LNCAP (cell line): ENCODE results near the gene SMARCC1.

ENCODE experiments used
- TF ChIP-seq, protein P1 (sequence below): fragments of 450-650 bp; IDR thresholded peaks from 2 replicates; pipeline ENCODE4 v1.5.1; 2017; ENCODE audit warnings: mild to moderate bottlenecking

Gene SMARCC1

DNA sequence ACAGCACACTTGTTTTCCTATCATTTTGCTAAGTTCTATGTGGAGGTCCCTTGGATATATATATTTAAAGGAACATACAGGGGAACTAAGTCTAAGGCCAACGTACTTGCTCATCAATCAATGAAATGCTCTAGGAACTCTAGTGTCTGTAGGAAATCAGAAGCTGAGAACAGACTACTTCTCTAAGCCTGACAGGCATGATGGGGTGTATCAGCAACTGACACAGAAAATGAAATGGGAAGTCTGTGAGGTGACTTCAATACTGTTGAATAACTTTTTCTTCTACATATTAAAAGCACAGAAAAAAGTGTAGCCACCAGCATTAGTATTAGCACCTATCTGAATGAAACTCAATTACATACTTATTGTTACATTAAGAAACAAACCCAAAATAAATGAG lies 146.2 kb downstream of the SMARCC1 start:
- TF ChIP-seq, protein P1, sequence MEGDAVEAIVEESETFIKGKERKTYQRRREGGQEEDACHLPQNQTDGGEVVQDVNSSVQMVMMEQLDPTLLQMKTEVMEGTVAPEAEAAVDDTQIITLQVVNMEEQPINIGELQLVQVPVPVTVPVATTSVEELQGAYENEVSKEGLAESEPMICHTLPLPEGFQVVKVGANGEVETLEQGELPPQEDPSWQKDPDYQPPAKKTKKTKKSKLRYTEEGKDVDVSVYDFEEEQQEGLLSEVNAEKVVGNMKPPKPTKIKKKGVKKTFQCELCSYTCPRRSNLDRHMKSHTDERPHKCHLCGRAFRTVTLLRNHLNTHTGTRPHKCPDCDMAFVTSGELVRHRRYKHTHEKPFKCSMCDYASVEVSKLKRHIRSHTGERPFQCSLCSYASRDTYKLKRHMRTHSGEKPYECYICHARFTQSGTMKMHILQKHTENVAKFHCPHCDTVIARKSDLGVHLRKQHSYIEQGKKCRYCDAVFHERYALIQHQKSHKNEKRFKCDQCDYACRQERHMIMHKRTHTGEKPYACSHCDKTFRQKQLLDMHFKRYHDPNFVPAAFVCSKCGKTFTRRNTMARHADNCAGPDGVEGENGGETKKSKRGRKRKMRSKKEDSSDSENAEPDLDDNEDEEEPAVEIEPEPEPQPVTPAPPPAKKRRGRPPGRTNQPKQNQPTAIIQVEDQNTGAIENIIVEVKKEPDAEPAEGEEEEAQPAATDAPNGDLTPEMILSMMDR = no peak

DNA sequence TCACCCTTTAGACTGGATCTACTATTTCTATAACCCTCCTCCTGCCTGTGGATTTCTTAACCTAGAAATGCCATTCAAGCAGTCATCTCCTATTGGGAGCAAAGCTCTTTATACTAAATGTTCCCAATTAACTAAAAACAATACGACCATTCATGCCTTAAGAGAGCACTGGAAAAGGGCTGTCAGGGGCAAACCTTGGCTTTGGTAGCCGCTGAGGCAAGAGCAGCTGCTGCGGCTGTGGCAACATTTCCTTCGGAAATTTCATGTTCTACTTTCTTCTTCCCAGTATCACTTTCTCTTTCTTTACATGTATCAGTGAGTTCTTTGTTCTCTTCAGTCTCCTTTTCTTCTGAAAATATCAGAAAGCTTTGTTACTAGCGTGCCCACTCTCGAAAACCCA lies 146.7 kb downstream of the SMARCC1 start:
- TF ChIP-seq, protein P1 = no peak

DNA sequence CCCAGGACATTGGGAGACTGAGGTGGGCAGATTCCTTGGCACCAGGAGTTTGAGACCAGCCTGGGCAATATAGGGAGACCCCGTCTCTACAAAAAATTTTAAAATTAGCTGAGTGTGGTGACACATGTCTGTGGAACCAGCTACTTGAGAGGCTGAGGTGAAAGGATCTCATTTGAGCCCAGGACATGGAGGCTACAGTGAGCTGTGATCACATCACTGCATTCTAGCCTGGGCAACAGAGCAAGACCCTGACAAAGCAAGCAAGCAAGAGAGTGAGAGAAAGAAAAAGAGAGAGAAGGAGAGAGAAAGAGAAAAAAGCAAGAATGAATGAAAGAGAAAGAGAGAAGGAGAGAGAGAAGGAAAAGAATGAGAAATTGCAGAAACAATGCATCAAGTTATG lies 150.9 kb downstream of the SMARCC1 start:
- TF ChIP-seq, protein P1 = no peak

DNA sequence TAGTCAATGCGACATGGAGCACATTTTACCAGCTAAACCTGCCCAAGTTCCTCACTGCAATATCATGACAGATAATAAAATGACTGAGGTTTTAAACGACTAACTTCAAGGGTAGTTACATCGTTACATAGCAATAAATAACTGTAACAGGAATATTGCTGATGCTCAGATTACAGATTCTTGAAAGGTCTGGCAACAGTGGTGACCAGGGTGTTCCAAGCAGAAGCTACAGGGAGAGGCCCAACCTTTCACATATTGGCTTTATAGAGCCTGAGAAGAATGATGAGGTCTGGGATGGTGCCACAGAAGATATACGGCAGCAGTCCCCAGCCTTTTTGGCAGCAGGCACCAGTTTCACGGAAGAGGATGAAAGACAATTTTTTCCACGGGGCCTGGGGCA lies 151.9 kb downstream of the SMARCC1 start:
- TF ChIP-seq, protein P1 = no peak

DNA sequence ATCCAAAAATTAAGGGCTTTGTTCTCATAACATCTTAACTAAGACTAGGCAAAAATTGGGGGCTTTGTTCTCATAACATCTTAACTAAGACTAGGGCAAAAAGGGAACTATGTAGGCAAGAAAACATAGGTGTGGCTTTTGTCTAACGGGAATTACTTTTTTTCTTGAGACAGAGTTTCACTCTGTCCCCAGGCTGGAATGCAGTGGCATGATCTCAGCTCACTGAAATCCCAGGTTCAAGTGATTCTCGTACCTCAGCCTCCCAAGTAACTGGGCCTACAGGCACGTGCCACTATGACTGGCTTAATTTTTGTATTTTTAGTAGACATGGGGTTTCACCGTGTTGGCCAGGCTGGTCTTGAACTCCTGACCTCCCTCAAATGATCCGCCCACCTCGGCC lies 153.3 kb downstream of the SMARCC1 start:
- TF ChIP-seq, protein P1 = no peak

DNA sequence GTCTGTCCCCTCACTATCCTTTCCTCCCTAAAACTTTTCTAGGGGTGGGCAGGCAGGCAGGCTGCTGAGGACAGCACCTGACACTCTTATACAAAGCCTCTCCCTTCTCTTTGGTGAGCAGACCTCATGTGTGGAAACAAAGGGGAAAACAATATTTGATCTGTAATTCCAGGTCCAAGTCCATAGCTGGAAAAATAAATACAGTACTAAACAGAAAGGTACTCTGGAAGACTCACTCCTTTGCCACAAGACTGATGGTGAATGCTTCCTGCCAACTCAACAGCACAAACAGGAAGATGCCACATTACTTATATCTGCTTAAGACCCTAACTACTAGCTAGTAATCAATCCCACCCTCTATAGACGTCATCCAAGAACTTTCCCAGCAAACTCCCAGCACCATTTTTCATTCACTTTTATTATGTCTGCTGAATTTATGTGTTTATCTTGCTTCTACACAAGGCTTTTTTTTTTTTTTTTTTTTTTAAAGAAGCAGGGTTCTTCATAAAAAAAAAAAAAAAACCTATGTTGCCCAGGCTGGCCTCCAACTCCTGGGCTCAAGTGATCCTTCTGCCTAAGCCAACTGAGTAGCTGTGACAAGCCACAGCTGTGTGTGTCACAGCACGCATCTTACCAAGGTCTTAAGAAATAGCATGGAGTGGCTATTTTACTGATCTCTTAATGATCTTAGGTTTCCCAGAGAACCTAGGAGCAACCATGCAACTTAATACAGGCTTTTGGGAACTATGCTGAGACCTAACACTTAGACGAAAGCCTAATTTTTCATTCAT lies 158.8 kb downstream of the SMARCC1 start:
- TF ChIP-seq, protein P1 = no peak

DNA sequence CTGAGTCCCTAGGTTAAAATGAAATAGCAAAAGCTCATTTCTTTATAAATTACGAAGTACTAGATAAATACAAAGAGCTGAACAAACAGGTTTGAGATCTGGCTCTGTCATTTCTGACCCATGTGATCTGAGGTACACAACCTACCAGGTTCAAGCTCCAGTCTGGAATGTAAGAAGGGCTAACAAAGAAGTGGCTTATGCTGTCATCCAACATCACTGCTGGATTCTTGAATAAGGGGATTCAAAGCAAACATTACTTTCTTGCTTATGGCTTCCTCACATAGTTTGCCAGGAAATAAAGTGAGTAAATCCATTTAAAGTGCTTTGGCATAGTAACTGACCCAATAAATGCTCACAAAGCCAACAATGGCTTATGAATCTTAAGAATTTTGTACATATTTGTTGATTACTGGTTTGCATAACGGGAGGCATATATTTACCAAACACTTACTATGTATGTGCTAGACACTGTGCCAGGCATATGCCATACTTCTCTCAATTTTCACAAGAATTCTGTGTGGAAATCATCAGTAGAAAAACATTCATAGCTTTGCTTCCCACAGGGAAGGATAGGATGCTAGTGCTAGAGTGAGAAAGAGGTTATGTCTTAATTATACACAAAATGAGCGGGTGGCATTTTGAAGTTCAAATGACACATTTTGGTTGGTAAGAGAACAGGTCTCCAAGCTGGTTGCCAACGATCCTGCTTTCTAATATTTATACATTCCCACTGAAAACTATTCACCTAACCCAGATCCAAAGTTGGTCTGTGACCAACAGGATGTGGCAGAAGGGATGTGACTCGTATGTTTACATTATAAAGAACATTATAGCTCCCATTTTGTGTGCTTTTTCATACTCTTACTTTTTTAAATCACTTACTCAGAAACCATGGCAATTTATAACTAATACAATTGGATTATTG lies 164.3 kb downstream of the SMARCC1 start:
- TF ChIP-seq, protein P1 = no peak
